HG03469 (cell line): ENCODE data around the gene KRTAP1-3.
"Not testable (repeated sequence)": the region's sequence is repeated elsewhere in the genome, so short reads cannot be mapped to it uniquely, and the experiment has no call there.

Experiments used
- ATAC-seq: cut with Tn5 transposase; IDR thresholded peaks from one replicate; pipeline ENCODE4 v1.9.1; 2021; ENCODE audit warnings: mild to moderate bottlenecking, moderate library complexity, moderate number of reproducible peaks; ENCODE audit not compliant: unreplicated experiment

KRTAP1-3 gene

DNA sequence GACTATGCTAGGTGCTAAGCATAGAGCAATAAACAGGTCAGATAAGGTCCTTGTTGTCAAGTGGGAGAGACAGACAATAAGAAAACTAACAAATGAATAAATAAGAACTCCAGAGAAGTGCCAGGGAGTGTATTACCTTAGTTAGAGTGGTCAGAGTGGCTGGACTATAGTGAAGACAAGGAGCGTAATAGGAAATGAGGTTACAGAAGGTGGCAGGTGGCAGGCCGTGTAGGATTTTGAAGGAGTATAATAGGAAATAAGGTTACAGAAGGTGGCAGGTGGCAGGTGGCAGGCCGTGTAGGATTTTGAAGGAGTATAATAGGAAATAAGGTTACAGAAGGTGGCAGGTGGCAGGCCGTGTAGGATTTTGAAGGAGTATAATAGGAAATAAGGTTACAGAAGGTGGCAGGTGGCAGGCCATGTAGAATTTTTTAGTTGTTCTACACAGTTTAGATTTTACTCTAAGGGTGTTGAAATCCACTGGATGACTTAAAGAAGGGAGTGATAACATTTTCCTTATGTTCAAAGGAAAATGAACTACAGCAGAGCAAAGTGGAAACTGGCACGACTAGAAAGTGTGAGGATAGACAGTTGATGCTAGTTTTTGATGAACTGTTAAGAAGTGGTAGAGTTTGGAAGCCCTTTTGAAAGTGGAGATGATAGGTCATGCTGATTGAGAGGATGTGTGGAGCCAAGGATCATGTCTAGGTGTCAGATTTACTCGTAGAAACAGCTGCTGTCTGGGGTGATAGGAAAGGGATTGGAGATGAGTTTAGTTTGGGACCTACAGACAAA is 22.2 kb downstream of the KRTAP1-3 start:
- no peak for ATAC-seq

DNA sequence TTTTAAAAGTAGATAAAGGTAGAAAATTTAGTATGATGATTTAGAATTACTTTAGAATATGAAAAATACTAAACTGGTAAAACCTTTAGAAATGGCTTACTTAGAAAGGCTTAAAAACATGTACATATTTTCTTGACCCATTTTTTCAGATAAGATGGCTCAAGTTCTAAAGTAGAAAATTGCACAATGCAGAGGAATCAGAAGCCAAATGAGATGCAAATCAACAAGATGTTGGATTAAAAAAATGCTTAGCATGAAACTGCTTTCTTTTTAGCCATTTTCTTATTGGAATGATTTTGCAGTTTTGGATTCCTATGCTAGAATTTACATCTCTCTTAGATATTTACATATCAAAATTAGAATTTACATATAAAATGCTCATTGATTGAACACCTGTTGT is 24.2 kb downstream of the KRTAP1-3 start:
- ATAC-seq: no peak

- ATAC-seq: no peak
These were observed 24.7 kb downstream of the KRTAP1-3 start for GRCh38 chr17:41009936-41010335.

GRCh38 chr17:41009301-41009760 is 25.3 kb downstream of the KRTAP1-3 start:
- no peak for ATAC-seq

DNA sequence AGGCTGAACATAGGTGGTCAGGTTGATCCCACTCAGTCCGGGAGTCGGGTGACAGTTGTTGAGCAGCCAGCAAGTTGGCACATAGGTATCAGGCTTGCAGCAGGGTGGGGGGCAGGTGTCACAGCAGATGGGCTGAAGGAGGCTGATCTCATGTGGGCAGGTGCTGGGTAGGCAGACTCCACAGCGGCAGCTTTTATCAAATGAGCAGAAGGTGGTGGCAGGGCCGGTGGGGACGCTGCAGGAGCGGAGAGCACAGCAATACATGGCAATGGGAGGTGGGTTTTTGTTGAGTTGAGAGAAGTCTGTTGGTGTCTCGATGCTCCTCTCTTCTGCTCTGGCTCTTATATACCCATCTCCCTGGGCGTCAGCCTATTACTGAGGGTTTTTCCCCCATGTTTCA is 25.9 kb downstream of the KRTAP1-3 start, which contains the start of gene KRTAP3-1:
TSS of gene KRTAP3-1 (minus strand) at position 318 of the 400 bp plus-strand sequence. CDS start at position 264, 54 bp downstream.
- ATAC-seq: no peak

DNA sequence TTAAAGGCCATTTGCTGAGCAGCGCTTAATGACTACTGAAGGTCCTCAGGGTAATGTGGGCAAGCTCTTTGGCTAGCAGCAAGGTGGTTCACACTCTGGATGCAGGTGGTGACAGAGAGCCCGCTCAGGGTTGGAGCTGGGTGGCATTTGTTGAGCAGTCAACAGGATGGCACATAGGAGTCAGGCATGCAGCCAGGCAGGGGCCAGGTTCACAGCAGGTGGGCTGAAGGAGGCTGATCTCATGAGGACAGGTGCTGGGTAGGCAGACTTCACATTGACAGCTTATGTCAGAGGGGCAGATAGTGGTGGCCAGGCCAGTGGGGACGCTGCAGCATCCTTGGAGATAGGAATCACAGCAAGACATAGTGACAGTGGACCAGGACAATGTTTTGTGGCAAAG is 30.3 kb downstream of the KRTAP1-3 start:
- ATAC-seq: no peak

DNA sequence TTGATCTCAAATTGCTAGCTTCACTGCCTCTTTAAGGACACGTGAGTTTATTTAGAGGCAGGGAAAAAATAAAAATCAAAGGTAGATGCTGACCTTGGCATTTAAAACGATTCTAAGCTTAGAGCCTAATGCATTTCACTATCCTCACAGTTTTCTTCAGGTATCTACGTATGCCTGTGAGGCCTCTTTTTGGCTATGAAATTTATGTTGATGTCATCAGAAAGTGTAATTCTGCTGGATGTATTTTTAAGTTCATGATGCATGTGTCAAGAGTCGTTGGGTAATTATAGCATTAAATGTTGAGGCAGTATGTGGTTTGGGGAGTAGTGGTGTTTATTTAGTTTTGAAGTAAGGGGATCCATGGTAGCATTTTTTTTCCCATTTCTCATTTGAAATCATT is 30.7 kb downstream of the KRTAP1-3 start:
- ATAC-seq: no peak

GRCh38 chr17:41002814-41003213 is 31.9 kb downstream of the KRTAP1-3 start:
- no peak for ATAC-seq

DNA sequence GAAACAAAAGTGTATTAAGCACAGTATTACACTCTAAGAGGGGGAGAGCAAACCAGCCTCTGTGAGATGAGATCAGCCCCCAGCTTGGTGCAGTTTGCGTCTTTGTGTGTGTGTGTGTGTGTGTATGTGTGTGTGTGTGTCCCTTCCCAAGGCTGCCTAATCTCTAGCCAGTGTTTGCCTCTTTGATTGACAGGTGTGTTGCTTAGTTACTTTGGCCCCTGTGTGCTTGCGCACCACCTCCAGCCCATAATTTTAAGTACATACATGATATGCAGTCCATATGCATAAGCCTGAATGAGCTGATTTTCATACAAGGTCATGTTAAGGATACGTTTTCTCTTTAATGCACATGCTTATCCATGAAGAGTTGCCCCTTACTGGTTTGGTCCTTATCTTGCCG is 32.9 kb downstream of the KRTAP1-3 start:
- no peak for ATAC-seq

GRCh38 chr17:40999563-40999962 is 35.1 kb downstream of the KRTAP1-3 start, which contains the start of gene KRTAP3-2:
TSS of gene KRTAP3-2 (minus strand) at chr17:40999906. CDS start at chr17:40999853, 53 bp downstream.
- ATAC-seq: not testable (repeated sequence)

DNA sequence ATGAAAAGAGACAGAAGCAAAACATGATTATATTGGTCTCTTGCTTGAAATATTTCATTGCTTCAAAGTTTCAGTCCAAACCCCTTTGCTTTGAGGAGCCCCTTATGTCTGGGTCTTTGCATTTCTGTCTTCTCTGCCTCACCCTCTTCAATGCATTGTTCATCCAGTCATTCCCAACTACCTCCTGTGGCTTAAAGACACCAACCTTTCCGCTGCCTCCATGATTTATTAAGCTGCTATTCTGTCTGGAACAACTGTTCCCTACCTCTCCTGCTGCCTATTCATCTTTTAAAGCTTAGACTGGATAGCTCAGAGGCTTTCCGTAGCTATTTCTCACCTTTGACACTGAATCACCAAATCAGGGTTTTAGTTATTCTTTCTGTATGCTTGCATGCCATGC is 37.3 kb downstream of the KRTAP1-3 start:
- no peak for ATAC-seq

DNA sequence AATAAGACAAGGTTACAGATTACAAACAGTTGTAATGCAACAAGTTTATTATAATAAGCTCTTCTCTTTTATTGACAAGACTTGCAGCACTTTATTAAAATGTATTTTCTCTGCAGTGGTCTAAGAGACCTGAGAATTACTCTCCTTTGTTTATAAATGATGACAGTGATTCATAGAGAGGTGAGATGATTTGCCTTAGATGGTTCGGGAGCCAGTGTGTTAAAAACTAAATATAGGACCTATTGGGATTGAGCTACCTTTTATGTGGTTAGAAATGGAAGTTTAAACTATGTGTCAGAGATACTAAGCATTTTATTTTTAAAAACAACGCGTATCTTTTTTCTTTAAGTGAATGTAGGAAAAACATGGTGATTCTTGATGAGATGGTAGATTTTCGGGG is 37.8 kb downstream of the KRTAP1-3 start:
- no peak for ATAC-seq

DNA sequence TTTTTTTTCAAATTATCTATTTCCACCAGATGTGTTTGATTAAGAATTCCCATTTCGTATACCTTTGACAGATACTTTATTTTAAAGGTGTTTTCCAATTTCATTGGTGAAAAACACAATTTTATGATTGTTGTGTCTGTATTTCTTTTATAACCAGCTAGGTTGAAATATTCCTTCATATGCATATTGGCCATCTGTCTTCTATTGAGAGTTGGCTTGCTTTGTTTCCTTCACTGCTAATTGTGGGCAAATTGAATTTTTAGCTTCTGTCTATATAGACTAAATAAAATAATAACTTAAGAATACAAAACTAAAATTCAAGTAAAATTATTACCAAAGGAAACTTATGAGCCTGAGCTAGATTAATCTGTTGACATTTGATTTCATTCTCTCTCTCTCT is 39.6 kb downstream of the KRTAP1-3 start:
- no peak for ATAC-seq

DNA sequence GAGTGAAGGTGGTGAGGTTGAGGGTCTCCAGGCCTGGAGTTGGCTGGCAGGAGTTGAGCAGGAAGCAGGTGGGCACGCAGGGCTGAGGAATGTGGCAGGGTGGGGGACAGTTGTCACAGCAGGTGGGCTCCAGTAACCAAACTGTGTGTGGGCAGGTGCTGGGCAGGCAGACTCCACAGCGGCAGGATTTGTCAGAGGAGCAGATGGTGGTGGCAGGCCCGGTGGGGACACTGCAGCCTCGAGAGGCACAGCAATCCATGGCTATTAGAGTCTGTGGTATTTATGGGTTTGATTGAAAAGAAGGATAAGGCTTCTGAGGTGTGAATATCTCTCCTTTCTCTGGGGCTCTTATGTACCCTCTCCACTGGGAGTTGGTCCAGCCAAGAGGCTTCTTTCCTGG is 40.8 kb downstream of the KRTAP1-3 start, which contains the start of gene KRTAP3-3:
TSS of gene KRTAP3-3 (minus strand) at position 326 of the 400 bp plus-strand sequence. CDS start at position 259, 67 bp downstream.
- no peak for ATAC-seq

- no peak for ATAC-seq
These were observed 41.6 kb downstream of the KRTAP1-3 start for GRCh38 chr17:40993084-40993483.

GRCh38 chr17:40992666-40993065 is 42.0 kb downstream of the KRTAP1-3 start:
- ATAC-seq: no peak

GRCh38 chr17:40986920-40987319 is 47.8 kb downstream of the KRTAP1-3 start:
- ATAC-seq: no peak

DNA sequence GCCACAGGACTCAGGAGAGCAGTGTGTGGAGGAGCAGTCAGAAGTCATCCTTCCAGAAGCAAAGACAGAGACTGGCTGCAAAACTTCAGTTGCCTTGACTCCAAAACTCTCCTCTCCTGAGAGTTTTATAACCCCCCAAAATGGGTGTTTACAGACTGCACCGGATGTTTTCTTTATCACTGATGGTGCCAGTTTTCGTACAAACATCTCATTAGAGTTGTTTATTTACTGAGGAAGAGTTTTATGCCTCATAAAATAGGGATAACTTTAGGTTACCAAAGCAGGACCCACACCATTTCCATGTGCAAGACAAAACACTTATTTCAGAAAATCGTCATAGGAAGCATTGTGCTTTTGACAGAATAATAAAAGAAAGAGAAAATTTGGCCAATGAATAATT is 50.4 kb downstream of the KRTAP1-3 start, which contains the start of gene KRT40:
TSS of gene KRT40 (minus strand) at position 101 of the 400 bp plus-strand sequence. CDS start at position 48, 53 bp downstream.
- no peak for ATAC-seq
